A673 (cell line): ENCODE data around the gene CCIN. TPM values are rescaled to one million over a fixed set of nuclear protein-coding genes. Genes with fewer than 3 reads are reported as not detected.

Experiments
- BruUV-seq: library from RNA; stranded (reverse); fragments of 400-500 nt; replicated peaks from 2 replicates; lab custom pipeline; 2021; lab: Mats Ljungman, UMichigan
- CTCF ChIA-PET: fragments of 300-600 bp; sonication (Branson Sonifier 250); formaldehyde crosslinking; loops from one replicate; lab custom pipeline; 2022; ENCODE audit warnings: antibody characterized with exemption; lab: Charles Lee
- POLR2A ChIA-PET: fragments of 300-600 bp; sonication (Branson Sonifier 250); formaldehyde crosslinking; loops from one replicate; lab custom pipeline; 2022; ENCODE audit warnings: antibody characterized with exemption; ENCODE audit not compliant: low non-redundant PET; lab: Charles Lee
- DNase-seq: peaks from one replicate; pipeline ENCODE4 v3.0.0-alpha.2; 2015; ENCODE audit warnings: low spot score
- H3K27ac ChIP-seq: fragments of 200-600 bp; sonication (generic); 2 replicates; pipeline ENCODE4 v1.5.1; 2016; ENCODE audit warnings: mixed run types, low read depth, mild to moderate bottlenecking, mixed read lengths, antibody characterized with exemption, low read length; ENCODE audit not compliant: poor library complexity, severe bottlenecking
- H3K27me3 ChIP-seq: fragments of 200-600 bp; sonication (generic); replicated peaks from 2 replicates; pipeline ENCODE4 v1.6.1; 2017; ENCODE audit warnings: mixed run types, low read depth, mild to moderate bottlenecking, mixed read lengths, antibody characterized with exemption, low read length; ENCODE audit not compliant: insufficient read depth, poor library complexity
- H3K36me3 ChIP-seq: fragments of 200-600 bp; sonication (generic); 2 replicates; pipeline ENCODE4 v1.6.1; 2016; ENCODE audit warnings: mixed run types, mild to moderate bottlenecking, mixed read lengths, antibody characterized with exemption, low read length; ENCODE audit not compliant: insufficient read depth, poor library complexity, severe bottlenecking
- H3K4me1 ChIP-seq: fragments of 200-600 bp; sonication (generic); 2 replicates; pipeline ENCODE4 v1.6.1; 2017; ENCODE audit warnings: mixed run types, mild to moderate bottlenecking, mixed read lengths, antibody characterized with exemption, low read length; ENCODE audit not compliant: insufficient read depth, poor library complexity, severe bottlenecking
- H3K4me3 ChIP-seq: fragments of 200-600 bp; sonication (generic); 2 replicates; pipeline ENCODE4 v1.5.1; 2016; ENCODE audit warnings: low read depth, mixed run types, mild to moderate bottlenecking, mixed read lengths, low read length; ENCODE audit not compliant: poor library complexity, severe bottlenecking
- H3K9me3 ChIP-seq: fragments of 200-600 bp; sonication (generic); 2 replicates; pipeline ENCODE4 v1.6.1; 2016; ENCODE audit warnings: mixed run types, low read depth, mild to moderate bottlenecking, mixed read lengths, antibody characterized with exemption, low read length; ENCODE audit not compliant: poor library complexity, severe bottlenecking
- EZH2 ChIP-seq: fragments of 200-600 bp; sonication (generic); IDR thresholded peaks from 2 replicates; pipeline ENCODE4 v1.6.1; 2017; ENCODE audit warnings: borderline replicate concordance, low read depth, mild to moderate bottlenecking, mixed read lengths, antibody characterized with exemption, low read length; ENCODE audit not compliant: poor library complexity, severe bottlenecking
- intact Hi-C: fragments of 100-400 bp; cut with micrococcal nuclease; formaldehyde crosslinking; loops from one replicate; pipeline ENCODE4 v1.10.0; 2022; ENCODE audit not compliant: unreplicated experiment
- total RNA-seq: library from RNA; stranded (reverse); gene quantifications from 2 replicates; pipeline ENCODE4 v1.2.3, GENCODE V29; 2021
- TF ChIP-seq, protein P1 (sequence below): fragments of 300-800, 200-600 bp; sonication (generic); conservative IDR thresholded peaks from 2 replicates; pipeline ENCODE4 v1.5.1; 2017; ENCODE audit warnings: low read depth, mild to moderate bottlenecking, antibody characterized with exemption, low read length, moderate library complexity, mixed read lengths

Gene CCIN
- total RNA-seq, 1 experiment from 2014 or later, result not detected

DNA sequence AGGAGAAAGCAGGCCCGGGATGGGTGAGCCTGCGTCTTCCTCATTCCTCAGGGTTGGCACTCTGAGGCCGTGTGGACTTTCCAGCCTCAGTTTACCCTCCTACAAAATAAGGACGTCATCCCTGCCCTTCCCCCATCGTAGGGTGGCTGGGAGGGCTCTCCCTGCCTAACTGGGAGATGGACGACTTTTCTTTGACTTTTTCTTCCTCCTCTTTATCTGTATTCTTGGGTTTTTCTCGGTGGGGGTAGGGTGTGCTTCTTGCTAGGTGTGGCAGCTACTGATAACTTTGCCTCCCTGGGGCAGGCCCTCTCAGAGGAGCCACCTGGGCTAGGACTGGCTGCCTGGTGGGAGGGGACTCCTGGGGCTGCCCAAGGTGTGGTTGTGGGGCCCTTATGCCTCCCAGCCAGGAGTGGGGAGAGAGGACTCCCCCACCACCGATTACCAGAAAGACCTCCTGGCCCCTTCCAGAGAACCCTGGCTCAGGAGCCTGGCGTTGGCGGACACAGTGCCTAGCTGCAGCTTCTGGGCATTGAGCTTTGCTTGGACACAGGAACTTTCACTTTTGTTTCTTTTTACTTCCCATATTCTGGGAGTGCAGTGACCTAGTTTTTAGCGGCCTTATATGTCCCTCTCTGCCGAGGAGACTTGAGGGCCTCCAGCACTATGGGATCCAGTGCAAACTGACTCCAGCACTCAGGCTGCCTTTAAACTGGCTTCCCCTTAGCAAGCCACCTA lies 26.5 kb upstream of the CCIN start:
- DNase-seq, result no peak
- H3K4me3 ChIP-seq, result no peak overlapping the region
- TF ChIP-seq, protein P1, sequence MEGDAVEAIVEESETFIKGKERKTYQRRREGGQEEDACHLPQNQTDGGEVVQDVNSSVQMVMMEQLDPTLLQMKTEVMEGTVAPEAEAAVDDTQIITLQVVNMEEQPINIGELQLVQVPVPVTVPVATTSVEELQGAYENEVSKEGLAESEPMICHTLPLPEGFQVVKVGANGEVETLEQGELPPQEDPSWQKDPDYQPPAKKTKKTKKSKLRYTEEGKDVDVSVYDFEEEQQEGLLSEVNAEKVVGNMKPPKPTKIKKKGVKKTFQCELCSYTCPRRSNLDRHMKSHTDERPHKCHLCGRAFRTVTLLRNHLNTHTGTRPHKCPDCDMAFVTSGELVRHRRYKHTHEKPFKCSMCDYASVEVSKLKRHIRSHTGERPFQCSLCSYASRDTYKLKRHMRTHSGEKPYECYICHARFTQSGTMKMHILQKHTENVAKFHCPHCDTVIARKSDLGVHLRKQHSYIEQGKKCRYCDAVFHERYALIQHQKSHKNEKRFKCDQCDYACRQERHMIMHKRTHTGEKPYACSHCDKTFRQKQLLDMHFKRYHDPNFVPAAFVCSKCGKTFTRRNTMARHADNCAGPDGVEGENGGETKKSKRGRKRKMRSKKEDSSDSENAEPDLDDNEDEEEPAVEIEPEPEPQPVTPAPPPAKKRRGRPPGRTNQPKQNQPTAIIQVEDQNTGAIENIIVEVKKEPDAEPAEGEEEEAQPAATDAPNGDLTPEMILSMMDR, result no peak
- no peak for TF ChIP-seq EZH2
- CTCF ChIA-PET, result no interaction called here
- H3K27ac ChIP-seq, result no peak overlapping the region
- POLR2A ChIA-PET, result no interaction called here
- no peaks in the 10 kb centered on the region for H3K27me3 ChIP-seq
- no peaks in the 10 kb centered on the region for H3K9me3 ChIP-seq
- BruUV-seq, result no TSS peak
- H3K4me1 ChIP-seq, result no peaks in the 10 kb centered on the region
- intact Hi-C loops, result no loop called here
- no peaks in the 10 kb centered on the region for H3K36me3 ChIP-seq

DNA sequence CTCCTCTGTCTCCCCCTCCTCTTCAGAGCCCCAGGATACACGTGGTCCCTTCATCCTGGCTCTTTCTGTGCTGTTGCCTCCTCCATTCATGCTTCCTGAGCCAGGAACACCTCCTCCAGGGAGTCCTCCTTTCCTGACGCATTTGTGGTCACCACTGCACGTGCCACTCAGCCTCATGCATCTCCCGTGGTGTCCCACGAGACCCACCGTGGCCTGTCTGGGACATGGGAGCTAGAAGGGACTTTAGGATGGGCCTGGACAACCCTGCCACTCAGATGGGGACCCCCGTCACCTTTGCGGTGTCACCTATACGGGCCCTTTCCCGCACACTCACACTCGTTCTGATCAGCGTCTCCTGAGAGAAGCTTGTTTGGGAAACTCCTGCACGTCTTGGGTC lies 25.9 kb upstream of the CCIN start:
- Histone ChIP-seq H3K9me3 (no peaks in the 10 kb centered on the region), H3K27me3 (no peaks in the 10 kb centered on the region), H3K36me3 (no peaks in the 10 kb centered on the region), H3K4me3 (no peak overlapping the region), H3K27ac (no peak overlapping the region), H3K4me1 (no peaks in the 10 kb centered on the region)
- intact Hi-C loops, result no loop called here
- ChIA-PET POLR2A (no interaction called here), CTCF (no interaction called here)
- TF ChIP-seq EZH2, result no peak
- TF ChIP-seq, protein P1, result no peak
- BruUV-seq, result no TSS peak
- DNase-seq, result no peak

DNA sequence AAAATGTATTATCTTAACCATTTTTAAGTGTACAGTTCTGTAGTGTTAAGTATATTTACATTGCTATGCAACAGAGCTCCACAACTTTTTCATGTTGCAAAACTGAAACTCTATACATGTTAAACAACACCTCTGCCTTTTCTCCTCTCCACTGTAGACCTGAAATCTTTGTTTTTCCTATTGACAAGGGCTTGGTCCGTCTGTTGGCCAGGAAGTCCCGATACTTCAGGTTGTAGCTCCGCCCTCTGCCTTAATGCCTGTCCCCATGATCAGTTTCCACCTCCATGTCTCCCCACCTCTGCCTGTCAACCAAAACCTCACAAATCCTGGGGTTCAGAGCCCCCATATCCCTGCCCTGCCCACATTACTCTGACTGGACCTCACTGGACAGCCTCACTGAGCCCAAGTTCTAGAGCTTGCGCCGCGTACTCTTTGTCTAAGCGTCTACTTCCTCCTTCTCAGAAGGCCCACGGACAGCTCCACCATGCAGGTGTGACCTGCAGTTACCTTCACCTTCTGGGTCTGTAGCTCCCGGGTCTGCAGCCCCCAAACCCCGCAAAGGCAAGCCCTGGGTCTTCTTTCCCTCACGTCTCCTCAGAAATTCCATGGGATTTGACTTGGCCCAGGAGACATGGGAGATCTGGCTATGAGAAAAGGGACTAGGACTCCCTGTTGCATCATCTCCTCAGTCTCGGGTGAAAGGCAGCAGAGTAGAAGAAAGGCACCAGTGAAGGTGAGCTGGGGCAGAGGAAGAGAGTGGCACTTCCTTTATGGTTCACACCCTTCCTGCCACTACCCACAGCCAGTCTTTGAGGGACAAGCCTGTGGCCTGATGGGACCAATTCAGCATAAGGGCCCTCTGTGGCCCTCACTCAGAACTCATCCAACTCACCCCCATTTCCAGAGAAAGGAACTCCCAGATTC lies 24.6 kb upstream of the CCIN start:
- no peak for TF ChIP-seq EZH2
- TF ChIP-seq, protein P1, result no peak
- intact Hi-C loops, result no loop called here
- no peak for DNase-seq
- no peak overlapping the region for H3K27ac ChIP-seq
- H3K9me3 ChIP-seq, result no peaks in the 10 kb centered on the region
- POLR2A ChIA-PET, result no interaction called here
- CTCF ChIA-PET, result no interaction called here
- H3K36me3 ChIP-seq, result no peaks in the 10 kb centered on the region
- no peaks in the 10 kb centered on the region for H3K27me3 ChIP-seq
- H3K4me3 ChIP-seq, result no peak overlapping the region
- no peaks in the 10 kb centered on the region for H3K4me1 ChIP-seq
- no TSS peak for BruUV-seq
